ENCODE data around the gene AFAP1. TPM values are rescaled to one million over a fixed set of nuclear protein-coding genes. Genes with fewer than 3 reads are reported as not detected.

AFAP1 gene
- total and polyA plus RNA-seq, 2 of the 8 experiments (the other 6 are each of a cell fraction or from before 2014, with no cell fraction given): 3.6 to 18.2 TPM

DNA sequence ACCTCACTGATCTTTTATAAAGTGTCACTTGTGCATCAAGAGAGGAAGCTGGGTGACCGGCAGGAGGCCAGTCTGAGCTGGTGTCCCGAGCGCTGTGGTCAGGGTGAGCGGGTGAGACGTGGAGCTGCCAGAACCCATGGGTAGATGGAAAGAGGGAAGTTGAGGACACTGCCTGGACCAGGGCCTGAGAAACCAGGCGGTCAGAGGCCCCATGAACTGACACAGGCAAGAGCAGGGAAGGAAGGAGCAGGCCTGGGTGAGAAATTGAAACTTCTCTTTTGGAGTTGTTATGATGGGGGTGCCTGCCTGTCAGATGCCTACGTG, 192.6 kb downstream of the AFAP1 start:
- H4K91ac ChIP-seq (replicated peaks; ENCODE audit: insufficient read length, low read length): no peak overlapping the region
- H3K23me2 ChIP-seq (ENCODE audit: low read depth, low read length): no peaks in the 10 kb centered on the region
- DNase-seq (ENCODE audit: low read depth in 1 of 2, low spot score in 2 of 2) (no peak), FAIRE-seq (no peak)
- no peaks in the 10 kb centered on the region for H3K36me3 ChIP-seq (ENCODE audit: control insufficient read depth in 2 of 4, insufficient read depth in 4 of 4, low read length in 3 of 4)
- no peak overlapping the region for H3K4me2 ChIP-seq (ENCODE audit: insufficient read depth in 1 of 2, low read depth in 2 of 2, low read length in 2 of 2)
- H3K79me1 ChIP-seq (ENCODE audit: low read depth, low read length): no peaks in the 10 kb centered on the region
- no peak overlapping the region for H3K4me3 ChIP-seq (ENCODE audit: extremely low read depth in 1 of 4, insufficient read depth in 2 of 4, low read depth in 3 of 4, low read length in 4 of 4)
- no peak overlapping the region for H2BK15ac ChIP-seq (ENCODE audit: low read length)
- H3K56ac ChIP-seq (replicated peaks; ENCODE audit: insufficient read length, low read depth, low read length): no peak overlapping the region
- no peak overlapping the region for H2BK20ac ChIP-seq (ENCODE audit: low read length)
- ChIA-PET POLR2A (ENCODE audit: partially characterized antibody) (no interaction called here), CTCF (ENCODE audit: partially characterized antibody) (interaction anchor here (0.9 to 1.8 kb wide), 2 partner anchors 15 to 51 kb away, joined by 3 to 6 read pairs; no protein-coding TSS in a partner anchor)
- no peak overlapping the region for H2BK12ac ChIP-seq (ENCODE audit: low read depth, low read length)
- no peak overlapping the region for H3K18ac ChIP-seq (ENCODE audit: extremely low read depth, low read length)
- no peak overlapping the region for H3K4ac ChIP-seq (replicated peaks; ENCODE audit: insufficient read length, low read depth, low read length)
- H3K27me3 ChIP-seq (replicated peaks in 1 of 4; ENCODE audit: control insufficient read depth in 3 of 4, extremely low read depth in 1 of 4, insufficient read depth in 3 of 4, low read length in 3 of 4): no peaks in the 10 kb centered on the region; a peak in 2 of 7 replicates
- no peak overlapping the region for H2AFZ ChIP-seq (ENCODE audit: low read length)
- H3K9ac ChIP-seq (replicated peaks in 1 of 4; ENCODE audit: extremely low read depth in 1 of 4, low read depth in 3 of 4, low read length in 3 of 4): no peak overlapping the region
- no peak for TF ChIP-seq TCF12 (IDR thresholded peaks at IDR 0.05; ENCODE audit: low read depth, low read length)
- TF ChIP-seq SAP30 (IDR thresholded peaks at IDR 0.05; ENCODE audit: insufficient read depth, insufficient replicate concordance, low read length): no peak
- TF ChIP-seq, protein P1, sequence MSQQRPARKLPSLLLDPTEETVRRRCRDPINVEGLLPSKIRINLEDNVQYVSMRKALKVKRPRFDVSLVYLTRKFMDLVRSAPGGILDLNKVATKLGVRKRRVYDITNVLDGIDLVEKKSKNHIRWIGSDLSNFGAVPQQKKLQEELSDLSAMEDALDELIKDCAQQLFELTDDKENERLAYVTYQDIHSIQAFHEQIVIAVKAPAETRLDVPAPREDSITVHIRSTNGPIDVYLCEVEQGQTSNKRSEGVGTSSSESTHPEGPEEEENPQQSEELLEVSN (IDR thresholded peaks at IDR 0.05): no peak
- TF ChIP-seq EP300 (IDR thresholded peaks at IDR 0.05; ENCODE audit: borderline replicate concordance in 1 of 2, low read depth in 2 of 2, low read length in 2 of 2): no peak
- no peak for TF ChIP-seq EZH2 (IDR thresholded peaks at IDR 0.05; ENCODE audit: low read depth, low read length, severe bottlenecking)
- no peak for TF ChIP-seq CHD1 (IDR thresholded peaks at IDR 0.05; ENCODE audit: low read depth, low read length)
- no peak overlapping the region for H3K14ac ChIP-seq (ENCODE audit: insufficient read length)
- H4K20me1 ChIP-seq (replicated peaks in 1 of 2; ENCODE audit: control insufficient read depth in 1 of 2, insufficient read depth in 2 of 2, low read length in 2 of 2): peaks cover 0 to 4% of the 10 kb centered on the region in 2 experiments
- H2BK5ac ChIP-seq (ENCODE audit: low read depth, low read length): no peak overlapping the region
- WGBS, 2 experiments (ENCODE audit: extremely low coverage in 1 of 2, insufficient coverage in 1 of 2, insufficient read length in 1 of 2, insufficient replicate concordance in 2 of 2, low coverage in 1 of 2, low lambda C conversion rate in 2 of 2, missing lambda C conversion rate in 1 of 2): 97% methylated on average over 7 of the region's 7 CpGs; no CpG with 5 or more reads in 1 of the 2 experiments
- no peaks in the 10 kb centered on the region for H3K9me3 ChIP-seq (ENCODE audit: insufficient read depth in 2 of 2, low read depth in 1 of 2, low read length in 1 of 2)
- H3K27ac ChIP-seq (ENCODE audit: low read depth, low read length): no peak overlapping the region
- H4K8ac ChIP-seq (ENCODE audit: extremely low read depth, insufficient read depth, low read length): peak overlapping the region; percentile 28; the same call in 1 of the 2 replicates
- H2BK120ac ChIP-seq (replicated peaks; ENCODE audit: low read depth, low read length): no peak overlapping the region
- H2AK5ac ChIP-seq (ENCODE audit: low read depth, low read length): no peak overlapping the region
- no peaks in the 10 kb centered on the region for H3K79me2 ChIP-seq (ENCODE audit: control insufficient read depth in 1 of 2, insufficient read depth in 2 of 2, low read length in 2 of 2)
- H3K4me1 ChIP-seq (replicated peaks in 1 of 4; ENCODE audit: control insufficient read depth in 3 of 4, insufficient read depth in 4 of 4, low read length in 3 of 4): no peaks in the 10 kb centered on the region
- H3K23ac ChIP-seq (ENCODE audit: insufficient read length): no peak overlapping the region
- H4K5ac ChIP-seq (ENCODE audit: insufficient read length, low read depth, low read length): no peak overlapping the region

Data from H1 (cell line).